ENCODE measurements around the gene MAGI2.
"Not testable (repeated sequence)": the region's sequence is repeated elsewhere in the genome, so short reads cannot be mapped to it uniquely, and the experiment has no call there.

The MAGI2 gene

GRCh38 chr7:78006063-78006755, 1447.3 kb downstream of the MAGI2 start:
- no peak for DNase-seq

GRCh38 chr7:78002715-78003114, 1450.8 kb downstream of the MAGI2 start:
- DNase-seq = no peak

- DNase-seq = no peak
These were observed 1451.4 kb downstream of the MAGI2 start for GRCh38 chr7:78002021-78002420.

GRCh38 chr7:77999168-77999567, 1454.3 kb downstream of the MAGI2 start:
- DNase-seq = not testable (repeated sequence)

- no peak for DNase-seq
These were observed 1457.8 kb downstream of the MAGI2 start for GRCh38 chr7:77995717-77996116.

- DNase-seq = no peak
These were observed 1459.6 kb downstream of the MAGI2 start for GRCh38 chr7:77993838-77994237.

- DNase-seq = no peak
These were observed 1461.8 kb downstream of the MAGI2 start for GRCh38 chr7:77991656-77992055.

GRCh38 chr7:77989981-77990566, 1463.4 kb downstream of the MAGI2 start:
- no peak for DNase-seq

GRCh38 chr7:77985974-77986339, 1467.5 kb downstream of the MAGI2 start:
- no peak for DNase-seq

- DNase-seq = no peak
These were observed 1468.1 kb downstream of the MAGI2 start for GRCh38 chr7:77985232-77985973.

- no peak for DNase-seq
These were observed 1469.5 kb downstream of the MAGI2 start for GRCh38 chr7:77983973-77984372.

- no peak for DNase-seq
These were observed 1470.4 kb downstream of the MAGI2 start for GRCh38 chr7:77982926-77983550.

GRCh38 chr7:77980087-77980713, 1473.3 kb downstream of the MAGI2 start:
- no peak for DNase-seq

- no peak for DNase-seq
These were observed 1474.2 kb downstream of the MAGI2 start for GRCh38 chr7:77979219-77979618.

- DNase-seq = no peak
These were observed 1477.6 kb downstream of the MAGI2 start for GRCh38 chr7:77975672-77976480.

- DNase-seq = no peak
These were observed 1481.7 kb downstream of the MAGI2 start for GRCh38 chr7:77971726-77972125.

- no peak for DNase-seq
These were observed 1486.0 kb downstream of the MAGI2 start for GRCh38 chr7:77967429-77967828.
